Fibroblast of lung (primary cell): Measurements from ENCODE around the gene RB1. TPM values are rescaled to one million over a fixed set of nuclear protein-coding genes. Genes with fewer than 3 reads are reported as not detected.
A peak's percentile ranks its signal among the peaks of the same experiment; 100 is the strongest.

Source experiments
- DNase-seq, 2 donors: peaks; one replicate each; pipeline versions ENCODE4 v3.0.0 to v3.0.0-alpha.2; 2010; ENCODE audit warnings: low read depth in 2 of 2
- H2AFZ ChIP-seq: 2 replicates; pipeline ENCODE4 v1.5.1; 2012; ENCODE audit warnings: low read length, control low read depth, inconsistent platforms
- H3K27ac ChIP-seq: 2 replicates; pipeline ENCODE4 v1.5.1; 2011; ENCODE audit warnings: low read length, control low read depth; ENCODE audit not compliant: insufficient read depth
- H3K27me3 ChIP-seq: 2 replicates; pipeline ENCODE4 v1.5.1; 2011; ENCODE audit warnings: mild to moderate bottlenecking, low read length; ENCODE audit not compliant: control insufficient read depth, insufficient read depth
- H3K36me3 ChIP-seq: 2 replicates; pipeline ENCODE4 v1.5.1; 2011; ENCODE audit warnings: low read length; ENCODE audit not compliant: control insufficient read depth, insufficient read depth
- H3K4me1 ChIP-seq: 2 replicates; pipeline ENCODE4 v1.5.1; 2011; ENCODE audit warnings: low read length; ENCODE audit not compliant: control insufficient read depth, insufficient read depth; ENCODE audit errors: extremely low read depth
- H3K4me2 ChIP-seq: 2 replicates; pipeline ENCODE4 v1.5.1; 2011; ENCODE audit warnings: low read length, control low read depth; ENCODE audit not compliant: insufficient read depth; ENCODE audit errors: extremely low read depth
- H3K4me3 ChIP-seq, 4 experiments: fragments of 200-600 bp in 1 of 4; sonication (generic) in 1 of 4; replicated peaks in 1 of 4; 2 replicates each; pipeline ENCODE4 v1.5.1; 2011 to 2016; ENCODE audit warnings: low read length in 4 of 4, low read depth in 3 of 4, mild to moderate bottlenecking in 3 of 4, control low read depth in 2 of 4, inconsistent platforms in 1 of 4, mixed read lengths in 1 of 4; ENCODE audit not compliant: insufficient read depth in 1 of 4; ENCODE audit errors: control extremely low read depth in 1 of 4
- H3K79me2 ChIP-seq: 2 replicates; pipeline ENCODE4 v1.5.1; 2012; ENCODE audit warnings: mild to moderate bottlenecking, low read length, inconsistent platforms; ENCODE audit not compliant: control insufficient read depth, insufficient read depth
- H3K9ac ChIP-seq: 2 replicates; pipeline ENCODE4 v1.5.1; 2011; ENCODE audit warnings: mild to moderate bottlenecking, low read length, control low read depth; ENCODE audit not compliant: insufficient read depth
- H3K9me3 ChIP-seq: 2 replicates; pipeline ENCODE4 v1.5.1; 2012; ENCODE audit warnings: low read depth, low read length; ENCODE audit not compliant: control insufficient read depth, insufficient read depth
- H4K20me1 ChIP-seq: 2 replicates; pipeline ENCODE4 v1.5.1; 2011; ENCODE audit warnings: low read length; ENCODE audit not compliant: control insufficient read depth, insufficient read depth; ENCODE audit errors: extremely low read depth
- EZH2 ChIP-seq: IDR thresholded peaks from 2 replicates; pipeline ENCODE4 v1.5.1; 2012; ENCODE audit warnings: low read length, control low read depth, mild to moderate bottlenecking; ENCODE audit errors: missing control alignments
- polyA plus RNA-seq, 2 donors: library from polyadenylated mRNA; depleted of rRNA in 1 of 2; stranded (reverse) in 1 of 2; unstranded in 1 of 2; fragments of >200 nt; gene quantifications; 2 replicates each; pipeline ENCODE4 v1.2.1, GENCODE V29; 2011 to 2012; ENCODE audit warnings: missing spikeins in 1 of 2
- total RNA-seq: library from RNA; depleted of rRNA; stranded (reverse); fragments of >200 nt; gene quantifications from 2 replicates; pipeline ENCODE4 v1.2.1, GENCODE V29; 2014
- TF ChIP-seq, protein P1 (sequence below), 2 donors: IDR thresholded peaks in 1 of 2; conservative IDR thresholded peaks in 1 of 2; 1 replicate in 1 of 2; 2 replicates in 1 of 2; pipeline ENCODE4 v1.5.1; 2011 to 2012; ENCODE audit warnings: low read length in 2 of 2, control low read depth in 1 of 2, inconsistent platforms in 1 of 2, low read depth in 1 of 2, mild to moderate bottlenecking in 1 of 2

RB1 gene
- total and polyA plus RNA-seq, 2 donors (not counting 1 experiment from before 2014, with no cell fraction given): 31.9 to 39.7 TPM

DNA sequence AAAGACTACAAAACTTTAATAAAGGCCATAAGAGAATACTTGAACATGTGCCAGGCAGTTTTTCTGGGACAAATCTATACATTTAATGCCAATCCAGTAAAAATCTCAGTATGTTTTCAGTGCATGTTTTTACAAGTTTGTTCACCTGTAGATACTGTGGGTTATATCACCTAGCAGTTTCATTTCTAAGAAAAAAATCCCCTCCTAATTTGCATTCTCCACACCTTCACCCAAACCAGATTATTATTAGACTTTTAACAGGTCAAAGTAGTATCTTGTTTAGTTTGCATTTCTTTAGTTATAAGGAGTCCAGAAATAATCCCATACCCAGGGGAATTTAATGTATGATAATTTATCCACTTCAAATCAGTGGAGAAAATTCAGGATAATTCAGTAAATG lies 126.3 kb downstream of the RB1 start:
- H3K4me3 ChIP-seq: no peak overlapping the region
- H3K79me2 ChIP-seq: no peaks in the 10 kb centered on the region
- no peaks in the 10 kb centered on the region for H3K36me3 ChIP-seq
- H4K20me1 ChIP-seq: no peaks in the 10 kb centered on the region
- no peak overlapping the region for H2AFZ ChIP-seq
- no peak overlapping the region for H3K27ac ChIP-seq
- DNase-seq: no peak
- H3K4me1 ChIP-seq: peaks cover 2% of the 10 kb centered on the region
- H3K4me2 ChIP-seq: no peak overlapping the region
- no peaks in the 10 kb centered on the region for H3K27me3 ChIP-seq
- no peak for TF ChIP-seq EZH2
- TF ChIP-seq, protein P1, sequence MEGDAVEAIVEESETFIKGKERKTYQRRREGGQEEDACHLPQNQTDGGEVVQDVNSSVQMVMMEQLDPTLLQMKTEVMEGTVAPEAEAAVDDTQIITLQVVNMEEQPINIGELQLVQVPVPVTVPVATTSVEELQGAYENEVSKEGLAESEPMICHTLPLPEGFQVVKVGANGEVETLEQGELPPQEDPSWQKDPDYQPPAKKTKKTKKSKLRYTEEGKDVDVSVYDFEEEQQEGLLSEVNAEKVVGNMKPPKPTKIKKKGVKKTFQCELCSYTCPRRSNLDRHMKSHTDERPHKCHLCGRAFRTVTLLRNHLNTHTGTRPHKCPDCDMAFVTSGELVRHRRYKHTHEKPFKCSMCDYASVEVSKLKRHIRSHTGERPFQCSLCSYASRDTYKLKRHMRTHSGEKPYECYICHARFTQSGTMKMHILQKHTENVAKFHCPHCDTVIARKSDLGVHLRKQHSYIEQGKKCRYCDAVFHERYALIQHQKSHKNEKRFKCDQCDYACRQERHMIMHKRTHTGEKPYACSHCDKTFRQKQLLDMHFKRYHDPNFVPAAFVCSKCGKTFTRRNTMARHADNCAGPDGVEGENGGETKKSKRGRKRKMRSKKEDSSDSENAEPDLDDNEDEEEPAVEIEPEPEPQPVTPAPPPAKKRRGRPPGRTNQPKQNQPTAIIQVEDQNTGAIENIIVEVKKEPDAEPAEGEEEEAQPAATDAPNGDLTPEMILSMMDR (conservative IDR thresholded peaks at IDR 0.05 in 1 of 2, IDR thresholded peaks at IDR 0.05 in 1 of 2; ENCODE audit: low read depth in 1 of 2, low read length in 2 of 2): no peak
- no peaks in the 10 kb centered on the region for H3K9me3 ChIP-seq
- no peak overlapping the region for H3K9ac ChIP-seq

DNA sequence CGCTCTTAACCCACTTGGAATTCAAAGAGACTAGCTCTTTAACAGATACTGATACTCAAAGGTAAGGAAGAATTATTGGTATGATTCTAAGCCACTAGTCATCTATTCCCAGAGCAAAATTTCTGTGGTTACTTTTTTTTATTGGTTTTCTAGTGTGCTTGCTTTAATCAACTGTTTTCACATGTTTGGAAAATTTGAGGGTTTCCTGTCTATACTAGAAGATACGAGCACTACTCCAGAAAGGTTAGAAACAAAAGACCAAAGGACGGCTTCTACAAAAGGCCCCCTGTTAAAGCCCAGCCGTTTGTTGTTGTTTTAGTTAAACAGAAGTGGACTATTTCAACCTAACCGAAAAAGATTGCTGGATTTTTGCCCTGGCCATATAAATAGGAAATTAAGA lies 127.9 kb downstream of the RB1 start:
- Histone ChIP-seq H3K9ac (no peak overlapping the region), H3K4me2 (no peak overlapping the region), H3K79me2 (no peaks in the 10 kb centered on the region)

DNA sequence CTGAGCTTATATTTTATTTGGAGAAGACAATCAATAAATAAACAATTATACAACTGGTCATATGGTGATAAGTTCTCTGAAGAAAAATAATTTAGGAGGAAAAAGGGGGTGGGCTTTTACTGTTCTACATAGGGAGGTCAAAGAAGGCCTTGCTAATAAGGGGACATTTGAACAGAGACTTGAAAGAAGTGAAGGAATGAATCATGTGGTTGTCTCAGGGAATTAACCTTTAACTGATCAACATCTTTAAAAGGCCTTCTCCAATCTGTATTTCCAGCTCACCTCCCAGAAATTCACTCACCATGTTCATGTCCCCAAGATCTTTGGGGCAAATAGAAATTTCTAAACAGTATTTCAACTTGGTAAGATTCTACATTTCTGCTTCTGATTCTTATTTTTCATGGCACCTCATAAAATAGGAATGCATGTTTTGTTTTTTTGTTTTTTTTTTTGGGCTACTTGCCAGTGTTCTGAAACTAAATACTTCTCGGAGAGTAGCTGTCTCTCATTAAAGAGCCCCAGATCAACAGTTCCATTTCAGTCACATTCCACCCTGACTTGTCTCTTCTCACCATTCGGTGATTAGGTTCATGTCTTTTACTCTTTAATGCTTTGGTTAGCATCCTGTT lies 128.6 kb downstream of the RB1 start:
- Histone ChIP-seq H3K27ac (no peak overlapping the region), H3K36me3 (no peaks in the 10 kb centered on the region), H2AFZ (no peak overlapping the region), H4K20me1 (no peaks in the 10 kb centered on the region), H3K4me1 (peaks cover 2% of the 10 kb centered on the region), H3K79me2 (no peaks in the 10 kb centered on the region), H3K9ac (no peak overlapping the region), H3K27me3 (no peaks in the 10 kb centered on the region), H3K9me3 (no peaks in the 10 kb centered on the region), H3K4me3 (no peak overlapping the region), H3K4me2 (peak overlapping the region; percentile 17)
- DNase-seq: peak; percentile 41 to 51
- no peak for TF ChIP-seq EZH2
- TF ChIP-seq, protein P1 (conservative IDR thresholded peaks at IDR 0.05 in 1 of 2, IDR thresholded peaks at IDR 0.05 in 1 of 2; ENCODE audit: low read depth in 1 of 2, low read length in 2 of 2): no peak

More for the DNA sequence above, 127.9 kb downstream of the RB1 start:
- peak in 1 of 2 donors; percentile 79 for DNase-seq
- Histone ChIP-seq H4K20me1 (no peaks in the 10 kb centered on the region), H3K27ac (no peak overlapping the region), H3K9me3 (no peaks in the 10 kb centered on the region), H3K4me3 (no peak overlapping the region), H3K36me3 (no peaks in the 10 kb centered on the region), H2AFZ (no peak overlapping the region), H3K4me1 (peaks cover 2% of the 10 kb centered on the region), H3K27me3 (no peaks in the 10 kb centered on the region)
- TF ChIP-seq, protein P1 (conservative IDR thresholded peaks at IDR 0.05 in 1 of 2, IDR thresholded peaks at IDR 0.05 in 1 of 2; ENCODE audit: low read depth in 1 of 2, low read length in 2 of 2): no peak
- TF ChIP-seq EZH2: no peak
